HG02588 (cell line): ENCODE data around the gene DCST1.

Source experiments
- ATAC-seq: cut with Tn5 transposase; IDR thresholded peaks from one replicate; pipeline ENCODE4 v1.9.1; 2021; ENCODE audit warnings: mild to moderate bottlenecking, moderate library complexity; ENCODE audit not compliant: unreplicated experiment

Gene DCST1

DNA sequence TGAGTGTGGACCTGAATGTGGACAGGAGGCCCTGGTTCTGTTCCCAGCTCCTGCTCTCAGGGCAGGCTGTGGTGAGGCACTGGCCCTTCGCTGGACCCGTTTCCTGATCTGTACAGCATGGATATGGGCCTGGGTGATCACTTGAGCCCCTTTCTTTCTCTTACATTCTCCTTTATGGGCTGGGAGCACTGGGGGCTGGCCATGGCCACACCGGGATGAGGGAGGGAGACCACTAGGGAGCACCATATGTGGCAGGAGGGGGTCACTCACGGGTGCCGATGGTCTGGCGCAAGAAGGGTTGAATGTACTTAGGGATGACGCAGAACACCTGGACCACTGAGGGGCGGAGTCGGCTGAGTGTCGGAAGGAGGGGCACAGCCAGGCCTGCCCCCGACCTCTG is 2.7 kb upstream of the DCST1 start:
- no peak for ATAC-seq

DNA sequence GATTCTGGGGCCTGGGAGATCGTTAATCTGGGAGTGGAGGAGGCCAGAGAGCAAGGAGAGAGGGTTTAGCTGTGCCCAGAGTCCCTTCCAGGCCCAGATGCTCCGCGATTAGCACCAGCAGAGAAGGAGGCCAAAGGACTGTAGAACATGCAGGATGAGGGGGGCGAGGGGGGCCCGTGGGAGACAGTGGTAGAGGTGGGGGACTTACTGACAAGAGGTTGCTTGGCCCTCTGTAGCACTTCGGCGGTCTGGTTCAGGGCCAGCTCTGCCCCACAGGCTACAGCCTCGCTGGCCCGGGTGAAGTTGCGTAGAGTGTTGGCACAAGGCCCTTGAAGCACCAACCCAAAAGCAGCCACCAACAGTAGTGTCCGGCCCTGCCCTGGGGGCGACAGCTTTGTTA is 738 bp upstream of the DCST1 start:
- no peak for ATAC-seq

DNA sequence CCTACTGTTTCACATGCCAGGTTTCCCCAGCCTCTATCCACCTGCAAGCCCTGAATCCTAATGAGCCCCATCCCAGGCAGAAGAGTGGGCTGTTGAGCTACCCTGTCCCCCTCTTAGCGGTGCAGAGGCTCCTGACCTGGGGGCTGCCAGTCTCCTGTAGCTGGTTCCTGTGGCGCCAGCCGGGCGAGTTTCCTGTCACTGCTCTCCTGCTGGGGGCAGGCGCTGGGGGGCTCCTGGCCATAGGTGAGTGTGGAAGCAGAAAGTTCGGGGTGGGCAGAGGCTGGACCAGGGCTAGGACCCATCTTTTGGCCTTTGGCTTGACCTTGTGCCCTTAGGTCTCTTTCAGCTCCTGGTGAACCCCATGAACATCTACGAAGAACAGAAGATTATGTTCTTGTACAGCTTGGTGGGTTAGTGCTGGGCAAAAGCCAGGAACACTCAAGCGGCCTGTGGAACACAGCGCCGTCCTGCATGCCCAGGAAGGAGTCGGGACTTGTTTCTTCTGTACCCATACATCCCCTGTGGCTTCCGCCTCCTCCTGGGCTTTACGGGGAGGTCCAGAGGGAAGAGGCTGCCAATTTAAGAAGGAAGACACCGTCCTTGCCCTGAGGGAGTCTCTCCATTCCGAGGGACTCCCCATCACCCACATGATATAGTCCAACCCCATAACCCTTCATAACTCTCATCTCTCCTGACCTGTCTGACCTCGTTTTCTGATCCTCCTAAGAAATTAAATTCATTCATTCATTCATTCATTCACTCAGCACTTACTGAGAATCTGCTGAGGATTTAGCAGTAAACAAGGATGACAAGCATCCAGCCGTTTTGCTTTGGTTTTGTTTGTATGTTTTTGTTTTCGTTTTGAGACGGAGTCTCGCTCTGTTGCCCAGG is 939 bp downstream of the DCST1 start:
- ATAC-seq = no peak

DNA sequence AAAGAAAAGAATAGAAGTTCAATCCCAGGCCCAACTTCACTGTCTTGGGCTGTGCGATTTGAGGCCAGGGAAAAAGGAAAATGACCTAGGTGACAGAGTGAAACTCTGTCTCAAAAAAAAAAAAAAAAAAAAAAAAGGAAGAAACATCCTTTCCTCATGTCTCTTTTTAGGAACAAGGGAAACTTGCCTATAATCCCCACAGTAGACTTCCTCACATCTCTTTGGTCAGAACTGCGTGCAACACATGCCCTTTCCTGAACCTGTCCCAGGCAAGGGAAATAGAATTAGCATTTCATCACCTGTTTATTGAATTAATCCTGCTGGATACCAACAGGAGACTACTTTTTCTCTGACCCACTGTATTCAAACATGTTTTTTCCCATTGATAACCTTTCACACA is 2.3 kb downstream of the DCST1 start:
- ATAC-seq = no peak

DNA sequence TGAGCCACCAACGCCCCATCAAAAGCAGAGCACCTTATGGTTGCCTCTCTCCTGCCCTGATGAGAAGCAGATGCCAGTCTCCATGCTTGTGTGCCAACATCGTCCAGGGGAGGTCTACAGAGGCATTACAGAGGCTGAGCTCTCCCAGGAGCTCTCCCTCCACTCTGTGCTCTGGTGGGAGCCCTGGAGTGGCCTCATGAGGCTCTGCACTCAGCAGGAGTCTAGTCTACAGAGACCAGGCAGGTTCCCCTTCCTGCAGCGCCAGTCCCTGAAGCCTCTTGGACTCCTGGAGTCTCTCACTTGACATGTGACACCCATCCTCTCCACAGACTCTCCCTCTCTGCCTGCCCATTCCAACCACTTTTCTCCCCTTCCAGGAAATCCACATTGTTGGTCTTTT is 3.4 kb downstream of the DCST1 start:
- ATAC-seq = no peak

DNA sequence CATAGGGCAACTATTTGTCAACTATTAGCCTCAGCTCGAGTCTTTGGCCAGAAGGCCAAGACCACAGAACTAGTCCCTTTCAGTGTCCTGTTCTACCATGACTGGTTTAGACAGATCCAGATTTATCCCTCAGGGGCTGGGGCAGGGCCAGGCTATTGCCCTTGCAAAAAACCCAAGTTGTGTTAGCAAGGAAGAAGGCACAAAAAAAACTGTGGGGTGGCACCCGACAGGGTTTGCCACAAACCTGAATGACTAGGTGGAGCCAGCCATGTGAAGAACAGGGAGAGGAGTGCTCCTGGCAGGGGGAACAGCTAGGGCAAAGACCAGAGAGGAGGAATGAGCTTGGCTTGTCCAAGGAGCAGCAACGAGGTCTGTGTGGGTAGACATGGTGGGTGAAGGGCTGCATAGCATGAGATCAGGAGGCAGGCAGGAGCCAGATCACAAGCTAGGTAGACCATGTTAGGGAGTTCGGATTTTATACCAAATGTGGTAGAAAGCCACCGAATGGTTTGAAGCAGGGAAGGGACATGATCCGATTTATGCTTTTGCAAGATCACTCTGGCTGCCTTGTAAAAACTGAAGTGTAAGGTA is 4.3 kb downstream of the DCST1 start:
- no peak for ATAC-seq

DNA sequence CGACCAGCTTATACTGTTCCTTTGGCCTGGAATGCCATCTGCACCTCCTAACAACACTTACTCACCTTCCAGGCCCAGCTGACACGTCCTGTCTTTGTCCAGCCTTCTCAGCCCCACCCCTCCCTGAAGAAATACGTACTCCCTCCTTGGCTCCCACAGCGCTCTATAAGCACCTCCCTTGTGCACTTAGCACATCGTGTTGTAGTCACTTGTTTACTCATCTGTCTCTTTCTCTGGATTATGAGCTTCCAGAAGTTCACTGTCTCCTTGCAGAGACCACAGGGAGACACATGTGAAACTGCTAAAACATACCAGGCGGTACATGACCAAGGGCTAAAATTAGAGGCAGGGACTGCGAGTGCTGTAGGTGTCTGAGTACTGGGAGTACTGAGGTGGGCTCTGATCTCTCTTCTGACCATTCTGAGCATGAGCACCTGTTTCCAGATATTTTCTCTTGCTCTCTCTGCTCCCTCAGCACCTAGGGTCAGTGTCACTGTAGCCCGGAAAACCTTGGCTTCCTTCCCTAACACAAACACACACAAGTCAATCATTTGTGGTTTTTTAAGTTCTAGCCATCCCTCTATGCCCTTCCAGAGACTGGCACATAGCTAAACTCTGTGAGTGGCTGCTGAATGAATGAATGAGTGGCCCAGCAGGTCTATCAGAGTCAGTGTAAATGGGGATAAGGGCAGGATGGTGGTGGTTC is 5.1 kb downstream of the DCST1 start:
- ATAC-seq = no peak

DNA sequence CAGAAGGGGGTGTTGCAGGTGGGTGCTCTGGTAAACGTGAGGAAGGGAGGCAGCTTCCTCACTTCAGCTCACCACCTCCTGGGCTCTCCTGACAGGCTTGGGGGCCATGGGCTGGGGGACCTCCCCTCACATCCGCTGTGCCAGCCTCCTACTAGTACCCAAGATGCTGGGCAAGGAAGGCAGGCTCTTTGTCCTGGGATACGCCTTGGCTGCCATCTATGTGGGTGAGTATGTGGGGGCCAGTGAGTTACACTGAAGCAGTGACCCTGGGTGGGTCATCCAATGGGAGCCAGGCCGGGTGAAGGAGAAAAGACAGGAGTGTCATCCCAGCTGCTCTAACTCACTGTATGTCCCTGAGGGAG is 5.7 kb downstream of the DCST1 start:
- ATAC-seq = no peak

DNA sequence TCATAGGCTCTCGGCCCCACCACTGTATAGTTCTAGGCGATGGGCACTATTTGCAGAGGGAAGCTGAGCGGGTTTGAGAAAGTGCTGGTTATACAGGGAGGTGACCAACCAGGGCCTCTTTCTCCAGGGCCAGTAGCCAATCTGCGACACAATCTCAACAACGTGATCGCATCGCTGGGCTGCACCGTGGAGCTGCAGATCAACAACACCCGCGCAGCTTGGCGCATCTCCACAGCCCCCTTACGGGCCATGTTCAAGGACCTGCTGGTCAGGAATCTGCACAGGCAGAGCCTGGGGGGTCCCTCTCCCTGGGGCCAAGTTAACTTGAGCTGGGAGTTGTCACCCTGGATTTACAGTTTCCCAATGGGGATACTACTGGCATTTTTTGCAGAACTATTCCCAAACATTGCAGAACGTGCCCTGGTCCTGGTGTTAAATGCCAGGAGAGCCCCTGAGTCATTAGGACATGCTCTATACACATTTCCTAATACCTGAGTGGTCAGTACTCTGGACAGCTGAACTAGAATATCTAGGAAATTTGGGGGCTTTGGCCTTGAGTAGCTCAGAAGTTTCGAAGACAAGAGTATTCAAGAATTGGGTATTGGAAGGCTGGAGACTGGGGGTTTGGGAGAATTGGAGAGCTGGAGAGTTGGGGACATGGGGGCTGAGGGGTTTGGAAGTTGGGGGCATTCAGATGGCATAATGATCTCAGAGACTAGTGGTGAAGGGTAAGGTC is 6.9 kb downstream of the DCST1 start:
- no peak for ATAC-seq

DNA sequence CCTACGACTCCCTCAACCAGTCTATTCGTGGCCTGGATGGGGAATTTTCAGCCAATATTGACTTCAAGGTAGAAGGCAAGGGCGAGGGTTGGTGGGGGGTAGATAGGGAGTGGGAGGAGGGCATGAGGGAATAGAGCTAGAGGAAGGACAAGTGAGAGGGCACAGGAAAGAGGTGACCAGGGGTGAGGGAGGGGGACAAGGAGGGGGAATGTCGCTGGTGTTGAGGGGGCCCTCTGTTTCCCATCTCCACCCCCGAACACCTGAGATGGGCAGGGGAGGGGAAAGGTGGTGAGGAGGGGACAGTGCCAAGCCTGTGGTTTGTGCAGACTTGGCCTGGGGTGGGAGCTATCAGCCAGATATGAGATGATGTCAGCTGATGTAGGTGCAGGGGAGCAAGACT is 9.2 kb downstream of the DCST1 start:
- no peak for ATAC-seq

DNA sequence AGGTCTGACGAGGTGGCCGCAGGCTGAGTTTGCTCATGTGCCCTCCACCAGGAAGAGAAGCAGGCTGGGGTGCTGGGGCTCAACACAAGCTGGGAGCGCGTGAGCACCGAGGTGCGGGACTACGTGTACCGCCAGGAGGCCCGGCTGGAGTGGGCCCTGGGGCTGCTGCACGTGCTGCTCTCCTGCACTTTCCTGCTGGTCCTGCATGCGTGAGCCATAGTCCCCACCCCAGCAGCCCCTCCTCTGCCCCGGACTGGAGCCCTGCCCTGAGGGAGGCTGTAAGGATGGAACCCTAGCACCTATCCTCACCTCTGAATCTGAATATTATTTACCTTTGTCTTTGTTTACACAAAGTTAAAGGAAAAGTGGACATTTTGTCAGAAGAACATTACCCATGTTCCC is 9.7 kb downstream of the DCST1 start:
- no peak for ATAC-seq

DNA sequence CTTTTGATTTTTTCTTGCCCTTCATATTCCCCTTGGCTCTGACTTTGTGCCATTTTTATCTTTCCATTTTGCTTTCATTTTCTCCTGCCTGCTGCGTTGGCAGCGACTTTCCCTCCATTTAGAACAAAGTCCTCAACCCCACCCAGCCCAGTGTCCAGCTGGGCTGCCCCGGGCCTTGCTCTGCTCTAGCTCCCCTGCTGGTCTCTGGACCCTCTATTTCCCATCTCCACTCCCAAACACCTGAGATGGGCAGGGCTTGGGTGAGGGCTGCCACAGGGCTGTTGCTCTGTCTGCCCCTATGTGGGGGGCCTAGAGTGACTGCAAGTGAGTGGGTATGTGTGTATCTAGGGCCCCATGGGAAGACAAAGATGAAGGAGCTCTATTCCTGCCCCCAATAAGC is 10.2 kb downstream of the DCST1 start:
- ATAC-seq = no peak

DNA sequence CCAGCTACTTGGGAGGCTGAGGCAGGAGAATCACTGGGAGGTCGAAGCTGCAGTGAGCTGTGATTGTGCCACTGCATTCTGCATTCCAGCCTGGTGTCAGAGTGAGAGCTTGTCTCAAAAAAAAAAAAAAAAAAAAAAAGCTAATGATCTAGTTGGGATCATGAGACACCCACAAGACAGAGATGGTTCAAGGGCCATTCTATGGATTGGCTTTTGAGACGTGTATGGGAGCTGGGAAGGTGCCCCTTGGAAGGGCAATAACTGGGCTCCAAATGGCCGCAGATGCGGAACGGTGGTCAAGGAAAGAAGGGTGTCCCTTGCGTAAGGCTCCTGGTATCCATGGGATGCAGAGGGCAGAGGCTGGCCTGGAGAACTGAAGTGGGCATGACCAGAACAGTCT is 10.7 kb downstream of the DCST1 start:
- no peak for ATAC-seq

DNA sequence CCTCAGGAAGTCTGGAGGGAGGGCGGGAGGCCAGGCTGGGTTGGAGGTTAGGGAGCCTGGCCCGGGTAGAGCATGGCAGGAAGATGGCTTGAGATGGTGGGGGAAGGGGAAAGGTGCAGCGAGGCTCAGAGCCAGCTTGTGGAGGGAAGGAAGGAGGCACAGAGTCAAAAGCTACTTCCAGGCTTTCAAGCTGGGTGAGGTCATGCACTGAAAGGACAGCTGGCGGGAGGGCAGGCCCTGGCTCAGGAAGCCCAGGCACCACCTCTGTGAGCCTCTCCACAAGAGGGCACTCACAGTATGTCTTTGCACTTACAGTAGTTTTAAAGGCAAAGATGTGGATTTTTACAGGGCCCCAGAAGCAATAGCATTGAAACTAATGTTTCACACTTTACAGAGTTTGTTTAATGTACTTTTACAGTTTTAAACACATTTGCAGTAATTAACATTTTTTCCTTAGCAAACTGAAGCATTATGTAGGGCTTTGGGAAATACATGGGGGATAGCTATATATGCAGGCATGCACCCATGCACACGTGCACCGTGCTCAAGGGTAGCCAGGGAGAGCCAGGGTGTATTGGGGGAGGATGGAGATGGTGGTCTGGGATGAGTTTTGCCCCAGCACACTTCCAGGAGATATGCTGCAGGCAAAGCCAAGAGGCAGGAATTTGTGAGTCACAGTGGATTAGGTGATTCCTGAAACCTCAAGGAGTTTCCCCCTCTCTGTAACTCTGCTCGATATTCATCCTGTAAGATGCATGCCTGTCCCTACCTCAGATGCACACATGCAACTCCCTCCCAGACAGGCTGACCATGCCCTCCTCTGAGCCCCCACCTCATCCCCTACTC is 11.4 kb downstream of the DCST1 start:
- no peak for ATAC-seq

DNA sequence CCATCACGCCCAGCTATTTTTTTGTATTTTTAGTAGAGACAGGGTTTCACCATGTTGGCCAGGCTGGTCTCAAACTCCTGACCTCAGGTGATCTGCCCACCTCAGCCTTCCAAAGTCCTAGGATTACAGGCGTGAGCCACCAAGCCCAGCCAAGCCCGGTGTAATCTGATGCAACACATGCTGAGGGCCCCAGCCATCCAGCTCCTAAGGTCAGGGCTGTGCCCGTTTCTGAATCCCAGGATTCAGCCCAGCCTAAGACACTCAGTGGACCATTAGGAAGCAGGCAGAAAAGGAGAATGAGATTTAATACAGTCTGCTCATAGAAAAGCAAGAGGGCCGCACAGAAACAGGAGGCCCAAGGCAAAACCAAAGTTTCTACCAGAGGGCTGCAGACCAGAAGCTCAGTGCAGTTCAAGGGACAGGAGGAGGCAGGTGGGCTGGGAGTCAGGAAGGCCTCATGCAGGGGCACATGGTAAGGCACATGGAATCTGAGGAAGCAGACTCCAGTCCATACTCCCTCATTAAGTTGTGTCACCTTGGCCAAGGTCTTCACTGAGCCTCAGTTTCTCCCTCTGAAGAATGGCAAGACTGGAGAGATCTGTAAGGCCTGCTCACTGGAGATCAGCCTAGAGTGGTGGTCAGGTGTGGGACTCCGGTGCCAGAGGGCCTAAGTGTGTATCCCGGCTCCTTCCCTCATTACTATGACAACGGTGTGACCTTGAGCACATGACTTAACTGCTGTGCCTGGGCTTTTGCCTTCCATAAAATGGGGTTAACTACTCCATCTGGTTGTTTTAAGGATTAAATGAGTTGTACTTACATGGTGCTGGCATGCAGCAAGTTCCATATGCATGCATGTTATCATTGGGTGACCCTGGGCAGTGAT is 15.1 kb downstream of the DCST1 start:
- ATAC-seq = no peak

DNA sequence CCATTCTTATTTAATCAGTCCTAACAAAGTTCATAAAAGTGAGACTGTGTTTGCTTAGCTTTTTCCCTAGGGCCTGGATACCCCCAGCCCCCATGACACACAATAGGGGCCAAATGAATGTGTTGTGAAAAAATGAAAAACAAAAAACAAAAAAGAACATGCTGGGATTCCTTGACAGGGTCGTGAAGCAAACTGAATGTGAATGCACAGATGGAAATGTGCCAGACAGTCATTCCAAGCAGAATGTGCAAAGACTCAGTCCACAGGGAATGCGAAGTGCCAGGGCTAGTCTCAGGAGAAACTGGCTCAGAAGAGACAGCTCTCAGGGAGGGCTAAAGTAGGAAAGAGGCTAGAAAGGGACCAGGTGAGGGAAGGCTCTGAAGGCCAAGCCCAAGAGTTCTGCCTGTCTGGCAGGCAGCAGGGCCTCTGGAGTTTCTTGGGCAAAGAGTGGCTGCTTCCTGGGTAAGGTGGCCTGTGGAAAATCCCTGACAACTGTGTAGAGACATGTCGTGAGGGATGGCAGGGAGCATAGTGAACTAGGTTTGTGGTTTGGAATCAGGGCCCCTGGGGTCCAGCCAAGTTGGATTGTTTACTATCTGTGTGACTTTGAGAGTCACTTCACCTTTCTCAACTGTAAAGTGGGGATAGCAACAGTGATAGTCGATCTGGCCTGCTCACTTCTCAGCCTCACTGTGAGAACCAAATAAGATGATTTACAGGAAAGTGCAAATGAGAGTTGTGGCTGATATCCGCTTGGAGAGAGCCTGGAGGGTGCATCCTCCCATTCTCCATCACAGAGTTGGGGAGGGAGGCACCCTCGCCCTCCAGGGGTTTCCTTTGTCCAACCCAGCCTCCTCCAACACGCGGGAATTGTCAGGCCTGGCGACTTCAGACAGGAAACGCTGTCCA is 16.3 kb downstream of the DCST1 start:
- ATAC-seq = no peak

DNA sequence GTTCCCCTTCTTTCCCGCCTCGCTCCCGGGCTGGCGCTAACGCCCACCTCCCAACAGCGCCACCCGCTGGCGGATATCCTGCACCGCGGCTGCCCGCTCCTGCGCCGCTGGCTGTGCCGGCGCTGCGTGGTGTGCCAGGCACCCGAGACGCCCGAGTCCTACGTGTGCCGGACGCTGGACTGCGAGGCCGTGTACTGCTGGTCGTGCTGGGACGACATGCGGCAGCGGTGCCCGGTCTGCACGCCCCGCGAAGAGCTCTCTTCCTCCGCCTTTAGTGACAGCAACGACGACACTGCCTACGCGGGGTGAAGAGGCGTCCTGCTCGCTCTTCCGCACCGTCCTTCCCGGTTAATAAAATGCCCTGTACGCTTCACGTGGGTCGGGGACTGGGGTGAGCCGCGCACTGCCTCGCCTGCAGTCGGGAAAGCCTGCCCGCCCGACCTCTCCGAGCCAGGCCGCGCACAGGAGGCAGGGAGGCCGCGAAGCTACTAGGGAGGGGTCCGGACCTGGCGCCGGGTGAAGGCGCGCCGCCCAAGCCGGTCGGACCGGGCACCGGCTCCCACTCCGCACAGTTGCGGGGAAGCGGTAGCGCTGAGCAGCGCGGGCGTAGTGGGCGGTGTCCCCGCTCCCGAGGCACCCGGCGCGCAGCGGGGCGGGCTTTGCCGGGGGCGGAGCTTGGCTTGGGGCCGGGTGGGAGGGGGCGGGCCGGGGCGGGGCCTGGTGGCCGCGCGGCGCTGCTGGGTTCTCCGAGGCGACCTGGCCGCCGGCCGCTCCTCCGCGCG is 17.1 kb downstream of the DCST1 start, which contains the start of gene ADAM15:
ADAM15 (plus strand) TSS at position 757 of the 782 bp plus-strand sequence. CDS start 71 bp downstream, outside the sequence.
- peak; percentile 60 for ATAC-seq
